Hepatocyte (in vitro differentiated cells): ENCODE measurements around the gene EIF2B2. TPM values are rescaled to one million over a fixed set of nuclear protein-coding genes. Genes with fewer than 3 reads are reported as not detected.
A peak's percentile ranks its signal among the peaks of the same experiment; 100 is the strongest.

Experiments
- DNase-seq: peaks from one replicate; pipeline ENCODE4 v3.0.0-alpha.2; 2016; ENCODE audit warnings: low spot score
- H2AFZ ChIP-seq: fragments of 200-600 bp; sonication (generic); 2 replicates; pipeline ENCODE4 v1.6.0; 2016; ENCODE audit warnings: antibody characterized with exemption, mild to moderate bottlenecking
- H3K27ac ChIP-seq: fragments of 200-600 bp; sonication (generic); 2 replicates; pipeline ENCODE4 v1.5.1; 2016; ENCODE audit warnings: mild to moderate bottlenecking
- H3K27me3 ChIP-seq: fragments of 200-600 bp; sonication (generic); 2 replicates; pipeline ENCODE4 v1.6.1; 2016
- H3K36me3 ChIP-seq: fragments of 200-600 bp; sonication (generic); replicated peaks from 2 replicates; pipeline ENCODE4 v1.5.1; 2016; ENCODE audit warnings: low read depth; ENCODE audit not compliant: insufficient read depth
- H3K4me1 ChIP-seq: fragments of 200-600 bp; sonication (generic); 2 replicates; pipeline ENCODE4 v1.5.1; 2016; ENCODE audit warnings: mild to moderate bottlenecking, moderate library complexity; ENCODE audit not compliant: insufficient read depth
- H3K4me2 ChIP-seq: fragments of 200-600 bp; sonication (generic); 2 replicates; pipeline ENCODE4 v1.6.0; 2016
- H3K4me3 ChIP-seq: fragments of 200-600 bp; sonication (generic); 2 replicates; pipeline ENCODE4 v1.5.1; 2016; ENCODE audit warnings: mild to moderate bottlenecking
- H3K79me2 ChIP-seq: fragments of 200-600 bp; sonication (generic); 2 replicates; pipeline ENCODE4 v1.6.0; 2017; ENCODE audit warnings: mild to moderate bottlenecking
- H3K9me2 ChIP-seq: fragments of 200-600 bp; sonication (generic); replicated peaks from 2 replicates; pipeline ENCODE4 v1.6.0; 2017; ENCODE audit warnings: mild to moderate bottlenecking; ENCODE audit not compliant: insufficient read depth
- H3K9me3 ChIP-seq: fragments of 200-600 bp; sonication (generic); 2 replicates; pipeline ENCODE4 v1.5.1; 2016; ENCODE audit warnings: low read depth, mild to moderate bottlenecking
- H4K20me1 ChIP-seq: fragments of 200-600 bp; sonication (generic); 2 replicates; pipeline ENCODE4 v1.6.0; 2016; ENCODE audit warnings: mild to moderate bottlenecking; ENCODE audit not compliant: insufficient read depth, poor library complexity, severe bottlenecking
- CTCF ChIP-seq: fragments of 200-600 bp; sonication (generic); IDR thresholded peaks from 2 replicates; pipeline ENCODE4 v1.5.1; 2016; ENCODE audit warnings: antibody characterized with exemption, mild to moderate bottlenecking; ENCODE audit not compliant: poor library complexity
- EZH2 ChIP-seq: fragments of 200-600 bp; sonication (generic); IDR thresholded peaks from 2 replicates; pipeline ENCODE4 v1.6.1; 2016; ENCODE audit warnings: antibody characterized with exemption, mild to moderate bottlenecking, borderline replicate concordance
- EZH2phosphoT487 ChIP-seq: fragments of 200-600 bp; sonication (generic); IDR thresholded peaks from one replicate; pipeline ENCODE4 v1.6.1; 2018; ENCODE audit warnings: antibody characterized with exemption, mild to moderate bottlenecking, low read depth, moderate library complexity; ENCODE audit not compliant: unreplicated experiment, severe bottlenecking
- WGBS: methylation state at CpG from one replicate; pipeline ENCODE4 v1.1.6; 2016; ENCODE audit warnings: low lambda C conversion rate; ENCODE audit errors: missing lambda C conversion rate; 5-methylcytosine and 5-hydroxymethylcytosine counted together
- polyA plus RNA-seq: library from polyadenylated mRNA; unstranded; fragments of >200 nt; fragmentation: Nextera tagmentation; extraction: Ambion mirVana; gene quantifications from 2 replicates; pipeline ENCODE4 v1.2.1, GENCODE V29; 2016
- total RNA-seq: library from RNA; depleted of rRNA; stranded (reverse); fragments of >200 nt; gene quantifications from 2 replicates; pipeline ENCODE4 v1.2.3, GENCODE V29; 2014

Gene EIF2B2
- total and polyA plus RNA-seq, 2 experiments from 2014 or later: 35.7 to 75.6 TPM

- H3K4me2 ChIP-seq: peak overlapping the region; percentile 81
- no peak for DNase-seq
- no peak overlapping the region for H3K4me3 ChIP-seq
Measured at GRCh38 chr14:75049731-75050201, 47.0 kb downstream of the EIF2B2 start.

GRCh38 chr14:75050852-75051555 is 48.3 kb downstream of the EIF2B2 start, which contains the start of gene MLH3:
Gene MLH3, minus strand, starts transcription at chr14:75051467. Its CDS starts 1,812 bp downstream, at chr14:75049655.
- no peaks in the 10 kb centered on the region for H3K9me2 ChIP-seq
- 3% methylated on average over 49 of the region's 59 CpGs for WGBS
- peaks cover 19% of the 10 kb centered on the region for H3K79me2 ChIP-seq
- H3K4me1 ChIP-seq: peaks cover 8% of the 10 kb centered on the region
- no peaks in the 10 kb centered on the region for H3K9me3 ChIP-seq
- H3K27ac ChIP-seq: peak within 1 kb of the TSS; percentile 90
- peak; percentile 93 for DNase-seq
- peak within 1 kb of the TSS; percentile 81 for H3K4me2 ChIP-seq
- H3K27me3 ChIP-seq: no peaks in the 10 kb centered on the region
- no peak for TF ChIP-seq EZH2phosphoT487
- TF ChIP-seq EZH2: no peak
- no peak for TF ChIP-seq CTCF
- H3K4me3 ChIP-seq: peak within 1 kb of the TSS; percentile 35
- H2AFZ ChIP-seq: peak within 1 kb of the TSS; percentile 64
- H3K36me3 ChIP-seq: no peaks in the 10 kb centered on the region
- no peaks in the 10 kb centered on the region for H4K20me1 ChIP-seq

More at GRCh38 chr14:75049731-75050201, 47.0 kb downstream of the EIF2B2 start:
- H3K36me3 ChIP-seq: no peaks in the 10 kb centered on the region
- no peaks in the 10 kb centered on the region for H3K9me3 ChIP-seq
- 90% methylated on average over 3 of the region's 3 CpGs for WGBS
- H4K20me1 ChIP-seq: no peaks in the 10 kb centered on the region
- no peaks in the 10 kb centered on the region for H3K9me2 ChIP-seq
- H3K79me2 ChIP-seq: peaks cover 24% of the 10 kb centered on the region
- no peaks in the 10 kb centered on the region for H3K27me3 ChIP-seq
- H3K27ac ChIP-seq: no peak overlapping the region
- H2AFZ ChIP-seq: no peak overlapping the region
- TF ChIP-seq EZH2phosphoT487 (no peak), CTCF (no peak), EZH2 (no peak)
- H3K4me1 ChIP-seq: peaks cover 8% of the 10 kb centered on the region

GRCh38 chr14:75051556-75051899 is 48.8 kb downstream of the EIF2B2 start:
- Histone ChIP-seq H3K4me1 (peaks cover 8% of the 10 kb centered on the region), H3K36me3 (no peaks in the 10 kb centered on the region), H3K27ac (no peak overlapping the region), H3K27me3 (no peaks in the 10 kb centered on the region), H3K9me3 (no peaks in the 10 kb centered on the region), H3K9me2 (no peaks in the 10 kb centered on the region), H3K79me2 (peaks cover 19% of the 10 kb centered on the region), H4K20me1 (no peaks in the 10 kb centered on the region), H2AFZ (peak overlapping the region; percentile 64), H3K4me3 (peak overlapping the region; percentile 35), H3K4me2 (peak overlapping the region; percentile 81)
- TF ChIP-seq EZH2: no peak
- no peak for TF ChIP-seq EZH2phosphoT487
- TF ChIP-seq CTCF: no peak
- WGBS: 38% methylated on average over 5 of the region's 5 CpGs
- DNase-seq: no peak
